ENCODE measurements around the gene SYNE1.
"Not testable (repeated sequence)": the region's sequence is repeated elsewhere in the genome, so short reads cannot be mapped to it uniquely, and the experiment has no call there.

Gene SYNE1

GRCh38 chr6:152490971-152491378, 146.2 kb downstream of the SYNE1 start:
- not testable (repeated sequence) for DNase-seq (ENCODE audit: low read depth, low spot score)

GRCh38 chr6:152484806-152485205, 152.4 kb downstream of the SYNE1 start:
- no peak for DNase-seq (ENCODE audit: low read depth, low spot score)

GRCh38 chr6:152482289-152482688, 154.9 kb downstream of the SYNE1 start:
- DNase-seq (ENCODE audit: low read depth, low spot score), result no peak

- DNase-seq (ENCODE audit: low read depth, low spot score), result no peak
Observed at GRCh38 chr6:152478377-152479010, 158.7 kb downstream of the SYNE1 start.

- DNase-seq (ENCODE audit: low read depth, low spot score), result no peak
Observed at GRCh38 chr6:152474354-152474753, 162.8 kb downstream of the SYNE1 start.

GRCh38 chr6:152472325-152472724, 164.8 kb downstream of the SYNE1 start:
- DNase-seq (ENCODE audit: low read depth, low spot score), result no peak

- DNase-seq (ENCODE audit: low read depth, low spot score), result no peak
Observed at GRCh38 chr6:152471456-152472265, 165.5 kb downstream of the SYNE1 start.

- DNase-seq (ENCODE audit: low read depth, low spot score), result no peak
Observed at GRCh38 chr6:152463164-152463563, 174.0 kb downstream of the SYNE1 start.

GRCh38 chr6:152462716-152463115, 174.4 kb downstream of the SYNE1 start:
- DNase-seq (ENCODE audit: low read depth, low spot score), result no peak

- no peak for DNase-seq (ENCODE audit: low read depth, low spot score)
Observed at GRCh38 chr6:152461556-152461955, 175.6 kb downstream of the SYNE1 start.

- DNase-seq (ENCODE audit: low read depth, low spot score), result no peak
Observed at GRCh38 chr6:152458648-152459644, 178.2 kb downstream of the SYNE1 start.

- no peak for DNase-seq (ENCODE audit: low read depth, low spot score)
Observed at GRCh38 chr6:152457949-152458624, 179.1 kb downstream of the SYNE1 start.

- no peak for DNase-seq (ENCODE audit: low read depth, low spot score)
Observed at GRCh38 chr6:152454003-152454402, 183.2 kb downstream of the SYNE1 start.

GRCh38 chr6:152453421-152453820, 183.7 kb downstream of the SYNE1 start:
- no peak for DNase-seq (ENCODE audit: low read depth, low spot score)

- no peak for DNase-seq (ENCODE audit: low read depth, low spot score)
Observed at GRCh38 chr6:152452639-152453038, 184.5 kb downstream of the SYNE1 start.

- DNase-seq (ENCODE audit: low read depth, low spot score), result no peak
Observed at GRCh38 chr6:152450519-152450918, 186.6 kb downstream of the SYNE1 start.

GRCh38 chr6:152441902-152442301, 195.3 kb downstream of the SYNE1 start:
- DNase-seq (ENCODE audit: low read depth, low spot score), result no peak

- no peak for DNase-seq (ENCODE audit: low read depth, low spot score)
Observed at GRCh38 chr6:152435816-152436215, 201.3 kb downstream of the SYNE1 start.

- no peak for DNase-seq (ENCODE audit: low read depth, low spot score)
Observed at GRCh38 chr6:152432758-152433157, 204.4 kb downstream of the SYNE1 start.

- DNase-seq (ENCODE audit: low read depth, low spot score), result no peak
Observed at GRCh38 chr6:152428126-152428525, 209.0 kb downstream of the SYNE1 start.

- no peak for DNase-seq (ENCODE audit: low read depth, low spot score)
Observed at GRCh38 chr6:152426276-152426675, 210.9 kb downstream of the SYNE1 start.

All from smooth muscle cell of the brain vasculature (primary cell).